CD14-positive monocyte (primary cell): ENCODE measurements around the gene CYP27C1. TPM values are rescaled to one million over a fixed set of nuclear protein-coding genes. Genes with fewer than 3 reads are reported as not detected.
A peak's percentile ranks its signal among the peaks of the same experiment; 100 is the strongest.

Experiments used
- DNase-seq, 3 donors: peaks; one replicate each; pipeline ENCODE4 v3.0.0-alpha.2; 2011 to 2022
- H2AFZ ChIP-seq: 2 replicates; pipeline ENCODE4 v1.6.0; 2012; ENCODE audit warnings: mild to moderate bottlenecking, low read depth, low read length, inconsistent platforms; ENCODE audit not compliant: insufficient read depth, poor library complexity, severe bottlenecking
- H3K27ac ChIP-seq, 2 donors: 1 replicate in 1 of 2; 2 replicates in 1 of 2; pipeline ENCODE4 v1.5.1; 2012 to 2013; ENCODE audit warnings: low read length in 2 of 2, control low read depth in 1 of 2, inconsistent platforms in 1 of 2, low read depth in 1 of 2, mild to moderate bottlenecking in 1 of 2
- H3K27me3 ChIP-seq, 2 donors: one replicate each; pipeline versions ENCODE4 v1.6.0 to v1.6.1; 2011 to 2013; ENCODE audit warnings: low read length in 2 of 2; ENCODE audit not compliant: control insufficient read depth in 2 of 2, insufficient read depth in 2 of 2
- H3K36me3 ChIP-seq, 2 donors: replicated peaks in 1 of 2; 1 replicate in 1 of 2; 2 replicates in 1 of 2; pipeline versions ENCODE4 v1.5.1 to v1.6.1; 2012 to 2013; ENCODE audit warnings: low read length in 2 of 2, control low read depth in 1 of 2, inconsistent platforms in 1 of 2, mild to moderate bottlenecking in 1 of 2; ENCODE audit not compliant: insufficient read depth in 2 of 2, control insufficient read depth in 1 of 2
- H3K4me1 ChIP-seq, 2 donors: 1 replicate in 1 of 2; 2 replicates in 1 of 2; pipeline versions ENCODE4 v1.5.1 to v1.6.1; 2012 to 2013; ENCODE audit warnings: low read length in 2 of 2, control low read depth in 1 of 2, inconsistent platforms in 1 of 2, mild to moderate bottlenecking in 1 of 2, moderate library complexity in 1 of 2; ENCODE audit not compliant: insufficient read depth in 2 of 2, control insufficient read depth in 1 of 2
- H3K4me2 ChIP-seq: replicated peaks from 2 replicates; pipeline ENCODE3; 2012; ENCODE audit warnings: low read length, moderate library complexity, mild to moderate bottlenecking; ENCODE audit not compliant: poor library complexity, severe bottlenecking; ENCODE audit errors: extremely low read depth
- H3K4me3 ChIP-seq, 3 experiments: fragments of 200-600 bp in 1 of 3; sonication (generic) in 1 of 3; replicated peaks in 1 of 3; 1 replicate in 2 of 3; 2 replicates in 1 of 3; pipeline ENCODE4 v1.5.1; 2011 to 2013; ENCODE audit warnings: low read length in 3 of 3, mild to moderate bottlenecking in 3 of 3, control low read depth in 2 of 3, low read depth in 2 of 3, inconsistent platforms in 1 of 3, moderate library complexity in 1 of 3
- H3K79me2 ChIP-seq: 2 replicates; pipeline ENCODE4 v1.6.0; 2012; ENCODE audit warnings: mild to moderate bottlenecking, control low read depth, inconsistent platforms, low read length, moderate library complexity; ENCODE audit not compliant: insufficient read depth
- H3K9ac ChIP-seq: 2 replicates; pipeline ENCODE4 v1.6.0; 2017; ENCODE audit warnings: low read length, mild to moderate bottlenecking; ENCODE audit not compliant: insufficient read depth, poor library complexity, severe bottlenecking
- H3K9me3 ChIP-seq, 2 donors: replicated peaks in 1 of 2; 1 replicate in 1 of 2; 2 replicates in 1 of 2; pipeline versions ENCODE4 v1.5.1 to v1.6.1; 2012 to 2013; ENCODE audit warnings: low read length in 2 of 2, control low read depth in 1 of 2; ENCODE audit not compliant: control insufficient read depth in 1 of 2, insufficient read depth in 1 of 2
- H4K20me1 ChIP-seq: 2 replicates; pipeline ENCODE4 v1.6.0; 2012; ENCODE audit warnings: mild to moderate bottlenecking, low read length, control low read depth, moderate library complexity; ENCODE audit not compliant: insufficient read depth
- H3K27ac Mint-ChIP-seq, 7 donors: one replicate each; pipeline ENCODE4 v1.8.0; 2020; ENCODE audit warnings: mild to moderate bottlenecking in 7 of 7, mixed read lengths in 7 of 7, moderate library complexity in 6 of 7, inconsistent platforms in 2 of 7
- H3K27me3 Mint-ChIP-seq, 3 donors: one replicate each; pipeline ENCODE4 v1.8.0; 2021 to 2022; ENCODE audit warnings: low read depth in 3 of 3, mild to moderate bottlenecking in 3 of 3, mixed read lengths in 3 of 3, moderate library complexity in 3 of 3, inconsistent platforms in 1 of 3
- H3K36me3 Mint-ChIP-seq, 2 donors: one replicate each; pipeline ENCODE4 v1.8.0; 2020; ENCODE audit warnings: mixed read lengths in 2 of 2, inconsistent platforms in 1 of 2, mild to moderate bottlenecking in 1 of 2
- H3K4me1 Mint-ChIP-seq: one replicate; pipeline ENCODE4 v1.8.0; 2020; ENCODE audit warnings: mild to moderate bottlenecking, mixed read lengths
- H3K4me3 Mint-ChIP-seq, 2 donors: one replicate each; pipeline ENCODE4 v1.8.0; 2020; ENCODE audit warnings: mild to moderate bottlenecking in 2 of 2, mixed read lengths in 2 of 2, moderate library complexity in 1 of 2
- H3K9me3 Mint-ChIP-seq, 7 donors: one replicate each; pipeline ENCODE4 v1.8.0; 2020 to 2022; ENCODE audit warnings: mixed read lengths in 7 of 7, mild to moderate bottlenecking in 6 of 7, moderate library complexity in 6 of 7, inconsistent platforms in 2 of 7
- CTCF ChIP-seq: fragments of 200-600 bp; IDR thresholded peaks from one replicate; pipeline ENCODE4 v1.8.0; 2022; ENCODE audit warnings: antibody characterized with exemption, mild to moderate bottlenecking
- WGBS: methylation state at CpG from one replicate; pipeline ENCODE4 v1.1.5; 2013; ENCODE audit warnings: missing lambda C conversion rate; ENCODE audit not compliant: insufficient coverage; 5-methylcytosine and 5-hydroxymethylcytosine counted together
- intact Hi-C, 2 donors: fragments of 100-400 bp; cut with micrococcal nuclease; formaldehyde crosslinking; loops; one replicate each; pipeline versions ENCODE4 v1.15.0 to v1.15.1; 2023
- polyA plus RNA-seq, 3 donors: library from polyadenylated mRNA; depleted of rRNA in 1 of 3; unstranded in 2 of 3; stranded (reverse) in 1 of 3; fragments of 300-500 nt in 2 of 3; fragments of >200 nt in 1 of 3; fragmentation: Illumina TruSeq in 2 of 3; gene quantifications; 1 replicate in 2 of 3; 2 replicates in 1 of 3; pipeline ENCODE4 v1.2.3, GENCODE V29; 2012 to 2021

The CYP27C1 gene
- polyA plus RNA-seq, 3 donors = not detected

DNA sequence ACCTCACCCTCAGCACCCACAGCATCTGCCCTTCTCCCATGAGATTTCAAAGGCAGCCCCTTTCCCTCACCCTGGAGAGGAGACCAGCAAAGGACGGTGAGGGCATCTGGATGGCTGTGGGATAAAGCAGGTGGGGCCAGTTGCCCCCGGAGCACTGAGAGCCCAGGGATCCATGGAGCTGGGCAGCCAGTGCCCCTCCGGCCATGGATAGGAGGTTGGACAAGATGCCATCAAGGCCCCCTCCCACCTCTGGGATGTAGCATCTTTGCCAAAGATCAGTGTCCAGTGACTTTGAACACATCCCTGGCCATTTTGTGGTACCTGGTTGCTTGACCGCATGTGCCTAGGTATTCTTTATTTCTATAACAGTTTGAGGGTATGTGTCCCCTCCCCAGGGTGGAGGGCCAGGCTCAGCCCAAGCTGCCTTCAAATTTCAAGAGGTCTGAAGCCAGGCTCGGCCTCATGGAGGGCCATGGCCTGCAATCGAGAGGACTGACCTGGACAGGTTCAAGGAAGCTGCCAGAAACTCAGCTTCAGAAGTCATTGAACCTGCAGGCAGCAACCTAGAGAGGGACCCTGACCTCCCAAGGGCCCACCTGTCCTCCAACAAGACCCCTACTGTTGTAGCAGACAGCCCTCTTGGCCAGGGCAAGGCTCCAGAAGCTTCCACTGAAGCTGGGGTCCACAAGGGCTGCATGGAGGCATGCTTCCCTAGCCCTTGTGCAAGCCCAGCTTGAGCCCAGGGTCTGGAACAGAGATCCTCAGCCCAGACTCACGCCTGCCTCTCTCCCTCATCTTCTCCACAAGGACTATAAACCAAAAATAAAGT, 57.6 kb downstream of the CYP27C1 start:
- Mint-ChIP-seq H3K27me3 (peaks cover 1 to 3% (median 2%) of the 10 kb centered on the region in 3 donors), H3K9me3 (no peaks in the 10 kb centered on the region), H3K27ac (no peak overlapping the region), H3K36me3 (no peaks in the 10 kb centered on the region), H3K4me3 (no peak overlapping the region), H3K4me1 (peaks cover 10% of the 10 kb centered on the region)
- H3K4me2 ChIP-seq = no peak overlapping the region
- TF ChIP-seq CTCF = no peak
- no peaks in the 10 kb centered on the region for H3K36me3 ChIP-seq
- H3K79me2 ChIP-seq = no peaks in the 10 kb centered on the region
- H3K9me3 ChIP-seq = no peaks in the 10 kb centered on the region
- no peak overlapping the region for H2AFZ ChIP-seq
- no peak overlapping the region for H3K4me3 ChIP-seq
- H3K27ac ChIP-seq = no peak overlapping the region
- H3K27me3 ChIP-seq = no peaks in the 10 kb centered on the region
- no peak for DNase-seq
- peaks cover 6 to 8% of the 10 kb centered on the region in 2 donors for H3K4me1 ChIP-seq
- no peaks in the 10 kb centered on the region for H4K20me1 ChIP-seq
- intact Hi-C loops = no loop called here
- 93% methylated on average over 2 of the region's 7 CpGs for WGBS
- no peak overlapping the region for H3K9ac ChIP-seq

DNA sequence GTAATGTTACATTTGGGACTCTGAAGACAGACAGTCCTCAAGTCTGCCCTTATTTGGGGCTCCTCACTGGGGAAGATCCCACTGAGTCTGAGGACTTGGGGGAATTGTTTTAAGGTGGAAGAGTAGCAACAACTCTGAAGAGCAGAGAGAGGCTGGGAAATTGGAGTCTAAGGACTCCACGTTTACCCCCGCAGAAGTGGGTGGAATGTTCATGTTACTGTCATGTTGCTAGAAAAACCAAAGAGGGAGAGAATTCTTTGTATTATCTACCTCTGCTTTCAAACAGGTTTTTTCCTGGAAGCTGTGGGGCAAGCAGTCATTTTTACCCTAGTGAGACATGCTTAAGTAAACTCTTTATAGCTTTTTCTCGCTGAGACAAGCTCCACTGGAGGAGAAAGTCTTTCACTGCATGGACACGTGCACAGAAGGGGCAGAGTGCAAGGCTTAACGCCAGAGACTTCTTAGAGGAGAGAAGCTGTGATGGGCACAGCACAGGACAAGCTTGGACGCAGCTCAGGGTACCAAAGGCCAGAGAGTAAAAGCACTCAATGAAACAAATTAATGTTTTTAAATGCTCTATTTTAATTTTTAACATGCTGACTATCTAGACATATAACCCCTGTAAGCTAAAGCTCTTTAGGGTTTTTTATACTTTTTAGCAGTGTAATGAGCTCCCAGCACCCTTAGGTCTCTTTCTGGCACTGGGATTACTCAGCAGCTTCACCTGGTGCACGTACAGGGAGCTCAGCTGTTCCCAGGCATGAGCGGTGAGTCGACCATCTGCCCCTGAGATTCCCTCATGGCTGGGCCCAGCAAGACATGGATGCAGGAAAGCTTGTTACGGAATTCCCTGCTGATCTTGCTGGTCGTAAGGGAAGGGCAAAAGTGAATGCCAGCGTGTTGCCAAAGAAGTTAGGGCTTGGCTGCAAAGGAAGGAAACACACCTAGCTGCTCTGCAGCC, 58.6 kb downstream of the CYP27C1 start:
- Mint-ChIP-seq H3K27me3 (peaks cover 1 to 3% (median 2%) of the 10 kb centered on the region in 3 donors), H3K4me3 (no peak overlapping the region), H3K36me3 (no peaks in the 10 kb centered on the region), H3K9me3 (peaks cover 0 to under 1% (median 0%) of the 10 kb centered on the region in 7 donors), H3K27ac (peak overlapping the region in 2 of 7 donors; percentile 15 to 23), H3K4me1 (peaks cover 10% of the 10 kb centered on the region)
- WGBS = 89% methylated on average over 9 of the region's 12 CpGs
- H3K4me2 ChIP-seq = no peak overlapping the region
- intact Hi-C loops = no loop called here
- no peaks in the 10 kb centered on the region for H3K79me2 ChIP-seq
- H3K4me3 ChIP-seq = no peak overlapping the region
- no peak for TF ChIP-seq CTCF
- H4K20me1 ChIP-seq = no peaks in the 10 kb centered on the region
- no peak overlapping the region for H2AFZ ChIP-seq
- no peaks in the 10 kb centered on the region for H3K27me3 ChIP-seq
- DNase-seq = no peak
- H3K27ac ChIP-seq = no peak overlapping the region
- H3K9me3 ChIP-seq = no peaks in the 10 kb centered on the region
- no peak overlapping the region for H3K9ac ChIP-seq
- no peaks in the 10 kb centered on the region for H3K36me3 ChIP-seq
- H3K4me1 ChIP-seq = peaks cover 6 to 8% of the 10 kb centered on the region in 2 donors
